Chondrocyte (in vitro differentiated cells): ENCODE data around the gene IL23R. TPM values are rescaled to one million over a fixed set of nuclear protein-coding genes. Genes with fewer than 3 reads are reported as not detected.

ENCODE experiments used
- DNase-seq: peaks from one replicate; pipeline ENCODE4 v3.0.0; 2021; ENCODE audit warnings: mixed read lengths, low spot score
- H3K27ac Mint-ChIP-seq: one replicate; pipeline ENCODE4 v1.8.0; 2021; ENCODE audit warnings: mild to moderate bottlenecking, moderate library complexity, mixed read lengths; ENCODE audit not compliant: unreplicated experiment
- H3K27me3 Mint-ChIP-seq: 2 replicates; pipeline ENCODE4 v1.8.0; 2021; ENCODE audit warnings: low read depth, mixed read lengths
- H3K36me3 Mint-ChIP-seq: 2 replicates; pipeline ENCODE4 v1.8.0; 2021; ENCODE audit warnings: low read depth, mixed read lengths
- H3K4me1 Mint-ChIP-seq: 2 replicates; pipeline ENCODE4 v1.8.0; 2021; ENCODE audit warnings: low read depth, mild to moderate bottlenecking, mixed read lengths
- H3K4me3 Mint-ChIP-seq: one replicate; pipeline ENCODE4 v1.8.0; 2021; ENCODE audit warnings: mild to moderate bottlenecking, moderate library complexity, mixed read lengths; ENCODE audit not compliant: unreplicated experiment
- H3K9me3 Mint-ChIP-seq: 2 replicates; pipeline ENCODE4 v1.8.0; 2021; ENCODE audit warnings: low read depth, mixed read lengths
- CTCF ChIP-seq: fragments of 200-600 bp; sonication (generic); IDR thresholded peaks from 2 replicates; pipeline ENCODE4 v1.5.0; 2021; ENCODE audit warnings: antibody characterized with exemption, mild to moderate bottlenecking, moderate library complexity
- long read RNA-seq: library from polyadenylated mRNA; stranded (forward); transcript quantifications from one replicate; pipeline ENCODE4 v2.0.0, GENCODE V29; 2021
- total RNA-seq: library from RNA; stranded (reverse); gene quantifications from 3 replicates; pipeline ENCODE4 v1.2.1, GENCODE V29; 2021

Gene IL23R
- total RNA-seq, result not detected in 3 replicates
- long read RNA-seq, result 0 reads

GRCh38 chr1:67166196-67166595 is at the start of gene IL23R:
IL23R (plus strand) TSS chr1:67166454; CDS start chr1:67168121, 1,667 bp downstream.
- Mint-ChIP-seq H3K27ac (no peak within 1 kb of the TSS), H3K27me3 (peaks cover 14% of the 10 kb centered on the region), H3K4me1 (no peaks in the 10 kb centered on the region), H3K9me3 (no peaks in the 10 kb centered on the region), H3K36me3 (no peaks in the 10 kb centered on the region), H3K4me3 (no peak within 1 kb of the TSS)
- TF ChIP-seq CTCF, result no peak
- no peak for DNase-seq

GRCh38 chr1:67118191-67118590 is 48.1 kb upstream of the IL23R start:
- Mint-ChIP-seq H3K4me1 (no peaks in the 10 kb centered on the region), H3K4me3 (no peak overlapping the region), H3K27me3 (no peaks in the 10 kb centered on the region), H3K27ac (no peak overlapping the region), H3K9me3 (peaks cover 14% of the 10 kb centered on the region), H3K36me3 (peaks cover 3% of the 10 kb centered on the region)
- DNase-seq, result no peak
- no peak for TF ChIP-seq CTCF

- no peak overlapping the region for H3K4me3 Mint-ChIP-seq
- no peak for TF ChIP-seq CTCF
- no peaks in the 10 kb centered on the region for H3K27me3 Mint-ChIP-seq
- no peaks in the 10 kb centered on the region for H3K4me1 Mint-ChIP-seq
- no peak for DNase-seq
- peaks cover 14% of the 10 kb centered on the region for H3K9me3 Mint-ChIP-seq
- H3K36me3 Mint-ChIP-seq, result peaks cover 3% of the 10 kb centered on the region
- H3K27ac Mint-ChIP-seq, result no peak overlapping the region
Observed at GRCh38 chr1:67118646-67119045, 47.6 kb upstream of the IL23R start.

- H3K4me3 Mint-ChIP-seq, result no peak overlapping the region
- no peak for TF ChIP-seq CTCF
- no peak for DNase-seq
- peaks cover 10% of the 10 kb centered on the region for H3K9me3 Mint-ChIP-seq
- H3K4me1 Mint-ChIP-seq, result peaks cover 2% of the 10 kb centered on the region
- H3K27me3 Mint-ChIP-seq, result no peaks in the 10 kb centered on the region
- H3K27ac Mint-ChIP-seq, result no peak overlapping the region
- no peaks in the 10 kb centered on the region for H3K36me3 Mint-ChIP-seq
Observed at GRCh38 chr1:67120855-67121619, 45.2 kb upstream of the IL23R start.

GRCh38 chr1:67124455-67124854 is 41.8 kb upstream of the IL23R start:
- peaks cover 5% of the 10 kb centered on the region for H3K4me1 Mint-ChIP-seq
- H3K27me3 Mint-ChIP-seq, result no peaks in the 10 kb centered on the region
- no peak overlapping the region for H3K4me3 Mint-ChIP-seq
- no peak for DNase-seq
- no peaks in the 10 kb centered on the region for H3K36me3 Mint-ChIP-seq
- H3K9me3 Mint-ChIP-seq, result peaks cover 10% of the 10 kb centered on the region
- no peak overlapping the region for H3K27ac Mint-ChIP-seq
- TF ChIP-seq CTCF, result no peak
